ENCODE results near the gene FLOT2. TPM values are rescaled to one million over a fixed set of nuclear protein-coding genes. Genes with fewer than 3 reads are reported as not detected.

Gene FLOT2
- total and polyA plus RNA-seq, 2 donors (not counting 1 experiment from before 2014, with no cell fraction given): 48.9 to 81.1 TPM

- Histone ChIP-seq H3K36me3 (ENCODE audit: control insufficient read depth, insufficient read depth, low read length) (peaks cover 9% of the 10 kb centered on the region), H3K9ac (ENCODE audit: insufficient read depth, low read length) (no peak overlapping the region), H3K4me3 (replicated peaks in 1 of 4; ENCODE audit: control extremely low read depth in 1 of 4, insufficient read depth in 1 of 4, low read depth in 3 of 4, low read length in 4 of 4) (no peak overlapping the region), H3K27ac (ENCODE audit: insufficient read depth, low read length) (no peak overlapping the region), H4K20me1 (ENCODE audit: control insufficient read depth, extremely low read depth, insufficient read depth, low read length) (no peaks in the 10 kb centered on the region), H3K4me1 (ENCODE audit: control insufficient read depth, extremely low read depth, insufficient read depth, low read length) (no peaks in the 10 kb centered on the region), H3K27me3 (ENCODE audit: control insufficient read depth, insufficient read depth, low read length) (no peaks in the 10 kb centered on the region), H3K4me2 (ENCODE audit: extremely low read depth, insufficient read depth, low read length) (no peak overlapping the region), H2AFZ (ENCODE audit: low read length) (no peak overlapping the region), H3K9me3 (ENCODE audit: control insufficient read depth, insufficient read depth, low read depth, low read length) (no peaks in the 10 kb centered on the region), H3K79me2 (ENCODE audit: control insufficient read depth, insufficient read depth, low read length) (no peaks in the 10 kb centered on the region)
- TF ChIP-seq EZH2 (IDR thresholded peaks at IDR 0.05; ENCODE audit: low read length, missing control alignments) (no peak), CTCF (conservative IDR thresholded peaks at IDR 0.05 in 1 of 2, IDR thresholded peaks at IDR 0.05 in 1 of 2; ENCODE audit: low read depth in 1 of 2, low read length in 2 of 2) (no peak)
- DNase-seq (ENCODE audit: low read depth in 2 of 2): no peak
These were observed 35.9 kb downstream of the FLOT2 start for GRCh38 chr17:28861393-28862203.

- Histone ChIP-seq H3K27ac (ENCODE audit: insufficient read depth, low read length) (no peak overlapping the region), H3K4me2 (ENCODE audit: extremely low read depth, insufficient read depth, low read length) (no peak overlapping the region), H3K27me3 (ENCODE audit: control insufficient read depth, insufficient read depth, low read length) (no peaks in the 10 kb centered on the region), H2AFZ (ENCODE audit: low read length) (no peak overlapping the region), H3K4me1 (ENCODE audit: control insufficient read depth, extremely low read depth, insufficient read depth, low read length) (peaks cover 4% of the 10 kb centered on the region), H3K9ac (ENCODE audit: insufficient read depth, low read length) (no peak overlapping the region), H3K36me3 (ENCODE audit: control insufficient read depth, insufficient read depth, low read length) (peaks cover 9% of the 10 kb centered on the region), H3K4me3 (replicated peaks in 1 of 4; ENCODE audit: control extremely low read depth in 1 of 4, insufficient read depth in 1 of 4, low read depth in 3 of 4, low read length in 4 of 4) (no peak overlapping the region), H3K9me3 (ENCODE audit: control insufficient read depth, insufficient read depth, low read depth, low read length) (no peaks in the 10 kb centered on the region), H4K20me1 (ENCODE audit: control insufficient read depth, extremely low read depth, insufficient read depth, low read length) (no peaks in the 10 kb centered on the region), H3K79me2 (ENCODE audit: control insufficient read depth, insufficient read depth, low read length) (peaks cover 4% of the 10 kb centered on the region)
- TF ChIP-seq CTCF (conservative IDR thresholded peaks at IDR 0.05 in 1 of 2, IDR thresholded peaks at IDR 0.05 in 1 of 2; ENCODE audit: low read depth in 1 of 2, low read length in 2 of 2) (no peak), EZH2 (IDR thresholded peaks at IDR 0.05; ENCODE audit: low read length, missing control alignments) (no peak)
- no peak for DNase-seq (ENCODE audit: low read depth in 2 of 2)
These were observed 37.1 kb downstream of the FLOT2 start for GRCh38 chr17:28860363-28860808.

GRCh38 chr17:28858801-28859355 is 38.7 kb downstream of the FLOT2 start:
- Histone ChIP-seq H3K4me2 (ENCODE audit: extremely low read depth, insufficient read depth, low read length) (no peak overlapping the region), H2AFZ (ENCODE audit: low read length) (no peak overlapping the region), H3K27me3 (ENCODE audit: control insufficient read depth, insufficient read depth, low read length) (no peaks in the 10 kb centered on the region), H3K4me1 (ENCODE audit: control insufficient read depth, extremely low read depth, insufficient read depth, low read length) (peaks cover 7% of the 10 kb centered on the region), H3K9ac (ENCODE audit: insufficient read depth, low read length) (no peak overlapping the region), H3K27ac (ENCODE audit: insufficient read depth, low read length) (no peak overlapping the region), H3K9me3 (ENCODE audit: control insufficient read depth, insufficient read depth, low read depth, low read length) (no peaks in the 10 kb centered on the region), H3K36me3 (ENCODE audit: control insufficient read depth, insufficient read depth, low read length) (peaks cover 9% of the 10 kb centered on the region), H3K79me2 (ENCODE audit: control insufficient read depth, insufficient read depth, low read length) (peaks cover 9% of the 10 kb centered on the region), H3K4me3 (replicated peaks in 1 of 4; ENCODE audit: control extremely low read depth in 1 of 4, insufficient read depth in 1 of 4, low read depth in 3 of 4, low read length in 4 of 4) (no peak overlapping the region), H4K20me1 (ENCODE audit: control insufficient read depth, extremely low read depth, insufficient read depth, low read length) (no peaks in the 10 kb centered on the region)
- TF ChIP-seq CTCF (conservative IDR thresholded peaks at IDR 0.05 in 1 of 2, IDR thresholded peaks at IDR 0.05 in 1 of 2; ENCODE audit: low read depth in 1 of 2, low read length in 2 of 2): no peak
- no peak for TF ChIP-seq EZH2 (IDR thresholded peaks at IDR 0.05; ENCODE audit: low read length, missing control alignments)
- DNase-seq (ENCODE audit: low read depth in 2 of 2): no peak

All from fibroblast of lung (primary cell).